ENCODE data around the gene C14orf180. TPM values are rescaled to one million over a fixed set of nuclear protein-coding genes. Genes with fewer than 3 reads are reported as not detected.

Gene C14orf180
- total RNA-seq, 1 donor from 2014 or later, result not detected

DNA sequence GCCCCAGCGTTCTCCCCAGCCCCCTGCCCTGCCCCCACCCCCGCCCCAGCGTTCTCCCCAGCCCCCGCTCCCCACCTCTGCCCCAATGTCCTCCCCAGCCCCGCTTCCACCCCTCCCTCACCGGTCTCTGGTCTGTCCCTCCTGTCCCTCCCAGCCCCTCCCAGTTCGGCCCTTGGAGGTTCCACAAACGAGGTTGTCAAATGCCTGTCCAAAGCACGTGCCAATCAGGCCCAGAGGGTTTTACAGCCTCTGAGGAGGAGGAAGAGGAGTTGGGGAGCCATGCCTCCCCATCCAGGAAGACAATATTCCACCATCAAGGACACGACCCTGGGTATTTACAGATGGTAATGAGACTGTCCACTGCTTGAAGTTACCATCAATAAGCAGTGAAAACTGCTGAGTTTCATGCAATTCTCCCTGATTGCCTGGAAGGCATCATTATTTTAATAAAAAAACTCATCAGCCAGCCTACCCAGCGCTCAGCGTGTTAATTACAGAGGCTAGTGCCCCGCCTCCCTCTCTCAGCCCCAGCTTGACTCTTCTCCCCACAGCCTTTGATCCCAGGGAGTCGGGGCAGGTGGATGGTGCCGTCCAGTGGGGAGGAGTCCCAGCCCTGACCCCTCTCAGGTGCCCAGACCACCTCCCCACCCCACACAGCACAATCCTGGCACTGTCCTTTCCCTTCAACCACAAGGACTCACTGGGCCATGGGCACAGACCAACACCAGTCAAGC, 30.6 kb upstream of the C14orf180 start:
- no peaks in the 10 kb centered on the region for H3K36me3 Mint-ChIP-seq
- DNase-seq (ENCODE audit: extremely low spot score, unreplicated experiment), result peak; percentile 49
- peaks cover 4% of the 10 kb centered on the region for H3K4me1 Mint-ChIP-seq (ENCODE audit: unreplicated experiment)
- no peak overlapping the region for H3K27ac Mint-ChIP-seq
- H3K4me3 Mint-ChIP-seq, result no peak overlapping the region
- TF ChIP-seq, protein P1, sequence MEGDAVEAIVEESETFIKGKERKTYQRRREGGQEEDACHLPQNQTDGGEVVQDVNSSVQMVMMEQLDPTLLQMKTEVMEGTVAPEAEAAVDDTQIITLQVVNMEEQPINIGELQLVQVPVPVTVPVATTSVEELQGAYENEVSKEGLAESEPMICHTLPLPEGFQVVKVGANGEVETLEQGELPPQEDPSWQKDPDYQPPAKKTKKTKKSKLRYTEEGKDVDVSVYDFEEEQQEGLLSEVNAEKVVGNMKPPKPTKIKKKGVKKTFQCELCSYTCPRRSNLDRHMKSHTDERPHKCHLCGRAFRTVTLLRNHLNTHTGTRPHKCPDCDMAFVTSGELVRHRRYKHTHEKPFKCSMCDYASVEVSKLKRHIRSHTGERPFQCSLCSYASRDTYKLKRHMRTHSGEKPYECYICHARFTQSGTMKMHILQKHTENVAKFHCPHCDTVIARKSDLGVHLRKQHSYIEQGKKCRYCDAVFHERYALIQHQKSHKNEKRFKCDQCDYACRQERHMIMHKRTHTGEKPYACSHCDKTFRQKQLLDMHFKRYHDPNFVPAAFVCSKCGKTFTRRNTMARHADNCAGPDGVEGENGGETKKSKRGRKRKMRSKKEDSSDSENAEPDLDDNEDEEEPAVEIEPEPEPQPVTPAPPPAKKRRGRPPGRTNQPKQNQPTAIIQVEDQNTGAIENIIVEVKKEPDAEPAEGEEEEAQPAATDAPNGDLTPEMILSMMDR (conservative IDR thresholded peaks at IDR 0.05), result no peak
- H3K27me3 Mint-ChIP-seq, result peaks cover 32% of the 10 kb centered on the region
- H3K9me3 Mint-ChIP-seq, result no peaks in the 10 kb centered on the region

DNA sequence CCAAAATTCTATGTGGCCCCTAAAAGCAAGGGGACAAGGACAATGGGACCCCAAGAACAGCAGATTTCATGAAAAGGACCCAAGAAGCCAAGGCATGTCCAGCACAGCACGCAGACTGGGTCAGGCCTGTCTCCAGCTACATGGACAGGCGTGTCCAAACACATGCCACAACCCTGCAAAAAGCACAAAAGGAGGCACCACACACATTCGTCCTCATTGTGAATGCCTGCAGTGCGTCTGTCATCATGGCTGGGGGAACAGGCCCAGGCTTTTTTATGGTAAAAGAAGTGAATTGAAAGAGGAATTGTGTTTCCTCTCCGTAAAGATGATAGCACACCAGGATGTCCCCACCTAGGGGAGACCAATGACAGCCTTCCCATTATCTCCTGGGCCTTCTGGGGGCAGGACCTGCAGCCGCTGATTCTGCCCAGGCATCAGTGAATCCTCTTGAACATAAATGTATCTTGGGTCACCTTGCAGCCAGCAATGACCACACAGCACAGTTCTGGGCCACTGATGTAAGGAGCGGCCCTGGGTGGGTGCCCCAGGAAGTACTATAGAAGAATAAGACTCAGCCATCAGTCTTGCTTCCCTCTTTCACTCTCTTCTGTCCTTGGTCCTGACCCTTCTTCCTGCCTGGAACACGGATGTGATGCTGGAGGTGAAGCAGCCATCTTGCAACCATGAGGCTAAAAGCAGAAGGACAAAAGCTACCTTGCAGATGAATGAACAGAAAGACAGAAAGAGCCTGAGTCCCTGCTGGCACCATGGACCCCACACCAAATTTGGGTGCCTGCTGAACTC, 29.8 kb upstream of the C14orf180 start:
- H3K4me1 Mint-ChIP-seq (ENCODE audit: unreplicated experiment), result peaks cover 4% of the 10 kb centered on the region

DNA sequence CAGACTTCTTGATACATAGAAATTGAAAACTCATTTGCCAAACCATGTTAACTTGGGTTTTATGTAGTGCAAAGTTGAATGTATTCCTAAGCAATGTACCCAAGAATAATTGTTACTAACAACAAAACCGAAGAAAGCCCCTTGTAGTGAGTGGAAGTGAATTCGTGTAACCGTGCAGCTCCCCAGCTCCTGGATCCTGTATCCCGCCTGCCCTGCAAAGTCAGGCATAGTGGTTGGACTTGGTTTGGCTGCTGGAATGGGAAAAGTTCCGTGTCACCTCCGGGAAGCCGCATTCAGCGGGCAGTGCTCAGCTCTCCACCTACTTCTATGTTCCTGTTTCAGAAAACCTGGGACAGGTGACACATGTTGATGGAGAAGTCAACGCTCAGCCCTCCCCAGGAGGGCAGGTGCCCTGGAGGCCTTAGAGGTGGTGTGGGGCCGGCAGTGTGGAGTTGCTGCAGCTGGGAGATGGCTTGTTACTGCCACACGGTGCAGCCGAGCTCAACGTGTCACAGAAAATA, 29.2 kb upstream of the C14orf180 start:
- TF ChIP-seq, protein P1 (conservative IDR thresholded peaks at IDR 0.05), result no peak
- H3K36me3 Mint-ChIP-seq, result no peaks in the 10 kb centered on the region
- H3K4me3 Mint-ChIP-seq, result no peak overlapping the region
- peaks cover 22% of the 10 kb centered on the region for H3K27me3 Mint-ChIP-seq
- peak; percentile 43 for DNase-seq (ENCODE audit: extremely low spot score, unreplicated experiment)
- peaks cover 4% of the 10 kb centered on the region for H3K4me1 Mint-ChIP-seq (ENCODE audit: unreplicated experiment)
- no peak overlapping the region for H3K27ac Mint-ChIP-seq
- H3K9me3 Mint-ChIP-seq, result no peaks in the 10 kb centered on the region

More for the DNA sequence above, 29.8 kb upstream of the C14orf180 start:
- Mint-ChIP-seq H3K4me3 (no peak overlapping the region), H3K27ac (no peak overlapping the region), H3K9me3 (no peaks in the 10 kb centered on the region), H3K27me3 (peaks cover 26% of the 10 kb centered on the region), H3K36me3 (no peaks in the 10 kb centered on the region)
- TF ChIP-seq, protein P1 (conservative IDR thresholded peaks at IDR 0.05), result no peak
- DNase-seq (ENCODE audit: extremely low spot score, unreplicated experiment), result peak; percentile 55

DNA sequence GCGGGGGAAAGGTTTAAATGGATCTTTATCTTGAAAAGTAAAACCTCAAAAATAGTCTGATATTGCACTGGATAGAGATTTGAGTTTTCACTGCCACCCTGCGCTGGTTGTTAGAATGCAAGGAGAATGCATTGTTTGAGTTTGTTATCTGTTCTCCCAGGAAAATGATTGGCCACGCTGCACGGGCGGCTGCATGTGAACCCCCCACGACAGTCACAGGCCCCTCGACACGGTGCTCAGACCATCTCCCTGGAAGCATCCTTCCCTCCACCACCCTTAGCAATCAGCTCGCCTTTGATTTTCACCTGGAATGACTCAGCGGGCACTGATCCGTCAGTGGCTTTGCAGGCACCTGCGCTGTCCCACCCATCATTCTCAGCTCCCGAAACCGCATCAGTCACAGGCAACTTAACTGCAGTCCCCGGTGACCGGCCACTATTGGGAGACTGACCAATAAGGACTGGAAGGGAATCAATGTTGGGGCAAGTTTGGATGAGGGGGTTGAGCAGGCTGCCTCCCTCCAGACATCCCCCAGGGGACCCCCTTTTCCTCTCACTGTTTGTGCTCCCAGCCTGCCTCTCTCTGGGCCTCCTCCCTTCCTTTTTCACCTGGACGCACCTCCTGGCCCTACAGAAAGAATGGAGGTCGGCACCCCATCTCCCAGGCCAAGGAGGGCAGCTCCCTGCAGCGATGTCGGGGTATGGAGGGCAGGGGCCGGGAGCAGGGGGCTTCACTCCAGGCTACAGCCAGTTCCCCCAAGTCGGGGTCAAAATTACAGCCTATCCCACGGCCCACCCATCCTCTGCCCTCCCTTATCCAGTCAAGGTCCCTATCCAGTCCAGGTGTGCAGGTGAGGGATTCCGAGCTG, 28.5 kb upstream of the C14orf180 start:
- no peaks in the 10 kb centered on the region for H3K36me3 Mint-ChIP-seq
- H3K27ac Mint-ChIP-seq, result no peak overlapping the region
- TF ChIP-seq, protein P1 (conservative IDR thresholded peaks at IDR 0.05), result no peak
- peaks cover 4% of the 10 kb centered on the region for H3K4me1 Mint-ChIP-seq (ENCODE audit: unreplicated experiment)
- no peak overlapping the region for H3K4me3 Mint-ChIP-seq
- peaks cover 24% of the 10 kb centered on the region for H3K27me3 Mint-ChIP-seq
- no peaks in the 10 kb centered on the region for H3K9me3 Mint-ChIP-seq
- DNase-seq (ENCODE audit: extremely low spot score, unreplicated experiment), result peak; percentile 60
